Measurements from ENCODE around the gene ANO5.
"Not testable (repeated sequence)": the region's sequence is repeated elsewhere in the genome, so short reads cannot be mapped to it uniquely, and the experiment has no call there.

Gene ANO5

GRCh38 chr11:22199243-22199642 is 6.4 kb downstream of the ANO5 start:
- DNase-seq (ENCODE audit: low read depth in 1 of 2, low spot score in 1 of 2): no peak

- DNase-seq (ENCODE audit: low read depth in 1 of 2, low spot score in 1 of 2): no peak
Observed at GRCh38 chr11:22203281-22203680, 10.4 kb downstream of the ANO5 start.

GRCh38 chr11:22207162-22207561 is 14.3 kb downstream of the ANO5 start:
- no peak for DNase-seq (ENCODE audit: low read depth in 1 of 2, low spot score in 1 of 2)

- no peak for DNase-seq (ENCODE audit: low read depth in 1 of 2, low spot score in 1 of 2)
Observed at GRCh38 chr11:22208151-22208858, 15.4 kb downstream of the ANO5 start.

GRCh38 chr11:22216940-22217339 is 24.1 kb downstream of the ANO5 start:
- DNase-seq (ENCODE audit: low read depth in 1 of 2, low spot score in 1 of 2): no peak

GRCh38 chr11:22221143-22221542 is 28.3 kb downstream of the ANO5 start:
- DNase-seq (ENCODE audit: low read depth in 1 of 2, low spot score in 1 of 2): no peak

GRCh38 chr11:22225190-22225589 is 32.3 kb downstream of the ANO5 start:
- no peak for DNase-seq (ENCODE audit: low read depth in 1 of 2, low spot score in 1 of 2)

- no peak for DNase-seq (ENCODE audit: low read depth in 1 of 2, low spot score in 1 of 2)
Observed at GRCh38 chr11:22234743-22235142, 41.9 kb downstream of the ANO5 start.

- DNase-seq (ENCODE audit: low read depth in 1 of 2, low spot score in 1 of 2): no peak
Observed at GRCh38 chr11:22244986-22245592, 52.2 kb downstream of the ANO5 start.

GRCh38 chr11:22246992-22247391 is 54.1 kb downstream of the ANO5 start:
- no peak for DNase-seq (ENCODE audit: low read depth in 1 of 2, low spot score in 1 of 2)

- no peak for DNase-seq (ENCODE audit: low read depth in 1 of 2, low spot score in 1 of 2)
Observed at GRCh38 chr11:22249871-22250270, 57.0 kb downstream of the ANO5 start.

- DNase-seq (ENCODE audit: low read depth in 1 of 2, low spot score in 1 of 2): no peak
Observed at GRCh38 chr11:22256876-22257275, 64.0 kb downstream of the ANO5 start.

GRCh38 chr11:22263613-22264012 is 70.7 kb downstream of the ANO5 start:
- no peak for DNase-seq (ENCODE audit: low read depth in 1 of 2, low spot score in 1 of 2)

- not testable (repeated sequence) for DNase-seq (ENCODE audit: low read depth in 1 of 2, low spot score in 1 of 2)
Observed at GRCh38 chr11:22268983-22269624, 76.2 kb downstream of the ANO5 start.

- no peak for DNase-seq (ENCODE audit: low read depth in 1 of 2, low spot score in 1 of 2)
Observed at GRCh38 chr11:22273781-22274180, 80.9 kb downstream of the ANO5 start.

GRCh38 chr11:22275600-22275999 is 82.7 kb downstream of the ANO5 start:
- no peak for DNase-seq (ENCODE audit: low read depth in 1 of 2, low spot score in 1 of 2)

- DNase-seq (ENCODE audit: low read depth in 1 of 2, low spot score in 1 of 2): no peak
Observed at GRCh38 chr11:22276535-22276934, 83.7 kb downstream of the ANO5 start.

GRCh38 chr11:22284991-22285390 is 92.1 kb downstream of the ANO5 start:
- DNase-seq (ENCODE audit: low read depth in 1 of 2, low spot score in 1 of 2): not testable (repeated sequence)

- no peak for DNase-seq (ENCODE audit: low read depth in 1 of 2, low spot score in 1 of 2)
Observed at GRCh38 chr11:22302368-22302767, 109.5 kb downstream of the ANO5 start.

GRCh38 chr11:22304337-22304961 is 111.6 kb downstream of the ANO5 start:
- no peak for DNase-seq (ENCODE audit: low read depth in 1 of 2, low spot score in 1 of 2)

GRCh38 chr11:22317656-22318055 is 124.8 kb downstream of the ANO5 start:
- DNase-seq (ENCODE audit: low read depth in 1 of 2, low spot score in 1 of 2): no peak

GRCh38 chr11:22331771-22332170 is 138.9 kb downstream of the ANO5 start:
- DNase-seq (ENCODE audit: low read depth in 1 of 2, low spot score in 1 of 2): no peak

Measured in stimulated activated CD4-positive, alpha-beta T cell treated with anti-CD3 and anti-CD28 coated beads, Interleukin-15, amount 100 ng/mL, for 1 hour (primary cell).